Suppressor macrophage treated with lipopolysaccharide for 4 hours (primary cell): Measurements from ENCODE around the gene MYBBP1A.

Experiments
- DNase-seq: peaks from one replicate; pipeline ENCODE4 v3.0.0-alpha.2; 2020

The MYBBP1A gene

DNA sequence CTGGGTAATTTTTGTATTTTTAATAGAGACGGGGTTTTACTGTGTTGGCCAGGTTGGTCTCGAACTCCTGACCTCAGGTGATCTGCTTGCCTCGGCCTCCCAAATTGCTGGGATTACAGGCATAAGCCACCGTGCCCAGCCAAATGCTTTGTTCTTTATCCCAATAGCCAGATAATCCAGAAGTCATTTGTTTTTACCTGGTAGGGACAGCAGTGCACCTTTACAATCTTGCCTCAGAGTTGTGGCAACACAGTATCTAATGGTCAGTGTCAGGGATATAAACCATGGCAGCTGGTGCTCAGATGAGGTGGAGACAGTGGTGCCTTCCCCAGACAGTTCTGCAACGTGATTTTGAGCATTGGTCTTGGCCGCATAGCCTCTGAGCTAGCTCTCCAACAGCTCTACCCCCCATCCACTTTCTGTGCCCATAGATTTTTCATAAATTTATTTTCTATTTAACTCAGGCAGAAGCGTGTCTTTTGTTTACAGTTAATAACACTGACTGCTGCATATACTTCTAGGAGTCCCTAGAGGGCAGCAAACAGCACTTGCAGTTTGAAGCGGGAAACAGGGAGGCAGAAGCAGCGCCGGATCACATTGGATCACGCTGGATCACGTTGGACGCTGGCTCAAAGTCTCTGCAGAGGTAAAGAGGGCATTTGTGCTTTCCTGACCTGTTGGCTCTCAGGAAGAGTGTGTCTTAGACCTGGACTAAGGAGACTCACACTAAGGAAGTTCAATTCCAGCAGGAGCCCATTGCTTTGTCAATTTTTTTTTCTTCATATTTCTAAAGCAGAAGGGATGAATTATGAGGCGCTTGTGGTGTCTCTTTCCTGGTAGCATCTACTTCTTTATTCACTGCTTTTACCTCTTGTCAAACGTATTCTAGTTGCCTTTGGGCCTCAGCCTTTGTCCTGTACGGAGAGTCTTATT lies 10.3 kb upstream of the MYBBP1A start:
- DNase-seq, result peak; percentile 87

GRCh38 chr17:4562015-4562969 lies 7.1 kb upstream of the MYBBP1A start:
- no peak for DNase-seq

GRCh38 chr17:4560837-4561256 lies 5.7 kb upstream of the MYBBP1A start:
- DNase-seq, result no peak

GRCh38 chr17:4560421-4560820 lies 5.2 kb upstream of the MYBBP1A start, which contains the start of gene GGT6:
GGT6 (minus strand) TSS chr17:4560577; CDS start chr17:4560521, 56 bp downstream.
- DNase-seq, result no peak

DNA sequence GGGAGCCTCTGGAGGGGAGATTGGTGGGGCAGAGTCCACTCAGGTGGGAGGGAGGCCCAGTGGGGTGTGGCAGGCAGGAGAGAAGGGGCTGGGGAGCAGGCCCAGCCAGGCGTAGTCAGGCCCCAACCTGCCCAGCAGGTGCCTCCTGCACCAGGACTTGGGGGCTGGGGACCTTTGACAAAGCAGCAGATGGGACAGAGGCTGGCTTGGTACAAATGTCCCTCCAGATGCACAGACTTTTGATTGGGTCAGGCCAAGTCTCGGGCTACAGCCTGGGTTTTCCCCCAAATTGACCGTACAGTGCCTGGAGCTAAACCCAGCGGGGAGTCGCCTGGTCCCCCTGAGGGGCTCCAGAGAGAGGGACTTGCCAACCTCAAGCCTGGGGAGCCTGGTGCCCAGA lies 4.8 kb upstream of the MYBBP1A start:
- no peak for DNase-seq

DNA sequence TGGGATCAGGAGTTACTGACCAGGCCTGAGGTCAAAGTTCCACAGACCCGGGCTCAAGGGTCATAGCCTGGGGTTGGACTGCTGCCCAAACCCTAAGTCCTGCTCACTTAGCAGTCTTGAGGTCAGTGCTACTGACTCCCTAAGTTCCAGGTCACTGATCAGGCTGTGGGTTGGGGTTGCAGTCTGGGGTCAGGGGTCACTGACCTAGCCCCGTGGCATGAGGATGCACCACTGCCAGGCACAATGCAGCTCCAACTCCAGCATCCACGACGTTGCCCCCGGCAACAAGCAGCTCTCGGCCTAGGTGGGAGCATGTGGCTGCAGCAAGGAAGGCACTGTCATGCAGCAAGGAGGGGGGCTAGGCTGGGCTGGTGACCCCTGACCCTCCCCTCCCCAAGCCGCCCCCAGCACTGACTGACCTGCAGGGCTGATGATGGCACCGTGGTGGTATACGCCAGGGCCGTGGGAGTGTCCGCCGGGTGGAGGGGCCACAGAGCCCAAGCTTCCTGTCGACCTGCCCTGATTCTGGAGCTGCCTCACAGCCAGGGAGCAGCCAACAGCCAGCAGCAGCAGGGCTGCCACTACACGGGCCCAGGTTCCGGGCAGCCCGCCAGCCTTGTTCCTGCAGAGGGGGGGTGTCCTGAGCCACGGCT lies 4.1 kb upstream of the MYBBP1A start:
- no peak for DNase-seq

GRCh38 chr17:4558347-4558971 lies 3.3 kb upstream of the MYBBP1A start:
- DNase-seq, result no peak

GRCh38 chr17:4557626-4558346 lies 2.6 kb upstream of the MYBBP1A start:
- DNase-seq, result no peak

- no peak for DNase-seq
Measured at GRCh38 chr17:4556996-4557395, 1.8 kb upstream of the MYBBP1A start.

DNA sequence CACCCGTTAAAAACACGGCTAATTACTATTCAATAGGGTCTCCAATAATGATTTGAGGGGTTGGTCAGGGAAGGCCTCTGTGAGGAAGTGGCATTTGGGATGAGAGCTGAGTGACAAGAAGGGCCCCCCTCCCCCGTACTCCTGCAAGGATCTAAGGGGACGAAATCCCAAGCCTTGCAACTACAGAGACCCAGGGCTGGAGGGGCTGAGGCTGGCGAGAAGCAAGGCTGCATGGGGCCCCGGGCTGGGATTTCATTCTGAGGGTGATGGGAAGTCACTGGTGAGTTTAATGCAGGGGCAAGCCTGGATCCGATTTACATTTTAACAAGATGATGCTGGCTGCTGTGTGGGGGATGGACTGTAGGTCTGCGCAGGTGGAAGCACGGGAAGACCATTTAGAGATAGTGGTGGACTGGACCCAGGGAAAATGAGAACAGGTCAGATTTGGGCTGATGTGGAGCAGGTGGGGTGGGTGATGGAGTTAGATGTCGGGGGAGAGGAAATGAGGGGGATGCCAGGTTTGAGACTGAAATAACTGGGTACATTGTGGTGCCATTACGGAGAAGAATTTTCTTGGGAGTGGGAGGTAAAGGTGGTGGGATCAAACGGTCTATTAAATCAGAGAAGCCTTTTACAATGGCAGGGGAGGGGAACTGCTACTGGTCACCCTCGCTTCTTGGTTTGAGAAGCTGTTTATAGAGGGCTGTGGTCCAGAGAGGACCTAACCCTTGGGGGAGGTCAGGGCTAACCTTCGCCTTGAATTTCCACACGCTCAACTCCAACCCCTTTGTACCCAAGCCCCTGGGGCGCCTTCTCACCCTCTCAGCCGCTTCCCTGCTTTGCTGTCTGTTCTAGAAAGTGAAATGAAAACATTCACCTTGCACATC lies 932 bp upstream of the MYBBP1A start:
- no peak for DNase-seq

GRCh38 chr17:4554441-4554996 lies 665 bp downstream of the MYBBP1A start:
- no peak for DNase-seq

DNA sequence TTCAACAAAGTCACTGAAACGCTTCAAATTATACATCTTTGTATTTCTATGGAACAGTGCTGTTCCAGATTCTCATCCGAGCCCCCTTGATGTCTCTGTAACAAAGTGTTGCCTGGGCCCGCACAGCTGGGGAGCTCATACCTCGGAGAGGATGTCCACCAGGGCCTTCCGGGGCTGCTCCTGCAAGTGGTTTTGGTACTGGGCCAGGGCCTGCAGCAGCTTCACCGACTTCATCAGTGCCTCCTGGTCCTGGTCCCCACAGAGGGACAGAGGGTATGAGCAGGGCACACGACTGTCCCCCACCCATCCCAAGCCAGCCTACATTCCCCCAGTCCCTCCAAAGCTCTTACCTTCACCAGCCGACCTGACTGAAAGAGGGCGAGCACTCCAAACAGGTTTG lies 1.5 kb downstream of the MYBBP1A start:
- no peak for DNase-seq

DNA sequence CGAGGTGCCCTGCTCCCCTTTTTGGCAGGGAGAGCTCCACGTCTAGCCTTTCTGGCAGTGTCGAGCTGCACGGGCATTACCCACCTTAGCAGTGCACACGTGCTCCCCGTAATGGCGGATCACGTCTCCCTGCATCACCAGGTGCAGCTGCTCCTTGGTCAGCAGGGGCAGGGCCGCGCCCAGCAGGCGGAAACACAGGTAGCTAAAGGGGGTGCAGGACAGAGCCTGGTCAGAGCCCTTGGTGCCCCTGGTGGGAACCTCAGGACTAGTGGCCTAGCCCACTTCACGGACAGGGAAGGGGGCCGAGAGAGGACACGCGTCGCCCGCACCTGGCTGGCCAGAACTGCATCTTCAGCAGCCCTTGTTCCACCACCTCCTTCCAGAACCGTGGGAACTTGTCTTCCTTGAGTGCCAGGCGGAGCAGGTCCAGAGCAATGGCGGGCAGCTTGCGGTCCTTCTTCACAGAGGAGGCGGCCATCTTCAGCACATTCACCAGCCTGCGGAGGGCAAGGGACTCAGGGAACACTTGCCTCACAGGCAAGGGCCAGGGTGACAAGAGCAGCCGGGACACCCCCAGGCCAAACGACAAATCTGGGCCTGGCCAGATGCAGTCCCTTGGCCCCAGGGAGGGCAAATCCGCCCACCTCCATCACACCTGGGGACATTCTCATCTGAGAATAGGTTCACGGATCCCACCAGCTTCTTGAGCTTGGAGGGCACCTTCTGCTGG lies 3.2 kb downstream of the MYBBP1A start:
- no peak for DNase-seq

- DNase-seq, result no peak
Measured at GRCh38 chr17:4551141-4551540, 4.0 kb downstream of the MYBBP1A start.

DNA sequence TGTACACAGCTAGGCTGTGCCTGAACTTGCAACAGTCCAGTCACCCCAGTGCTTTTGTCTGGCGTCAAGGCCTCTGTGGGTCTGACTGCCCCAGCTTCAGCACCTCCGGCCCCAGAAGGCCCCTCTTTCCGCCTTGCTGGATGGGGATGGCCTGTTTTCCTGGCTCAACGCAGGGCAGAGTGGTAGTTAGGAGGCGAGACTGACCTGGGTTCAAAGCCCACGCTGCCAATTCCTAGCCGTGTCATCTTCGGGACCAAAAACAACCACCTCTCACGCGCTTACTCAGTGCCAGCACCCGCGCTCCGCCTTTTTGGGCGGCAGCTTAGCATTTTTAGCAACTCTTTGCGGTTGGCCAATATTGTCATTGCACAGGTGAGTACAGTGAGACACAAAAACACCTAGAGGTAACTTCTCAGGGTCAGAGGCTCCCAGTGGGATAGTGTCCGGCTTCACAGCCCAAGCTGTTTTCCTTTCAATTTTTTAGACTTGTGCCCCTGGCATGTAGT lies 4.6 kb downstream of the MYBBP1A start:
- DNase-seq, result no peak

GRCh38 chr17:4549781-4550533 lies 5.2 kb downstream of the MYBBP1A start:
- no peak for DNase-seq

DNA sequence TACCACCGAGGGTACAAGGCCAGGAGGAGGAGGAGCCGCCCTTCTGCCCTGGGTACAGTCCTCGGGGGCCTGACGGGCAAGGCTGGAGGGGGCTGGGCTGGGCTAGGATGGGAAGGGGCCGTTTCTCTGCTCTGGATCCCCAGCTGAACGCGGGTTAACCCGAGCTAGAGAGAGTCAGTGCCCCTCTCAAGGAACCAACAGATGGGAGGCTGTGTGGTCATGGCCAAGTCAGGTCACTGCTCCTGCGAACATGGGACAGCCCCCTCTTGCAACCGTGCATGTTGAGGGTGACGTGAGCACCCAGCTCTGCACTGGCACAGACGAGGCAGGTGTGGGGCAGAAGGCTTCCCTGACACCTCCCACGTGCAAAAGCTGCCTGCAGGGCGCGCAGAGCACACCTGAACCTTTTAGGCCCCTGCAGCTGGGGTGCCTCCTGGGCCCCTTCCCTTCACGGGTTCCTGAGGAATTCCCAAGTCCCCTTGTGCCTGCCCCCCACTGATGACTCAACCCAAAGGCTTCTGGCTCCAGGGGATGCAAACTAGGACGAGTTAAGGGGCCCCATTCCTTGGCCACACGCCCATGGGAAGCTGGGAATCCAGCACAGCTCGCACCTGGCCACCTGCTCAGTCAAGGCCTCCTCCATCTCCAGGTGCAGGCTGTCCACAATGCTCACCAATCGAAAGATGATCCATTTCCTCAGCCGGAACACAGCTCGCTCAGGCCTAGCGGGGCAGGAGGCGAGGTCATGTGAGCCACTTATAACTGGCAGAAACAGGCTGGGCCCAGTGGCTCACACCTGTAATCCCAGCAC lies 6.3 kb downstream of the MYBBP1A start:
- no peak for DNase-seq

GRCh38 chr17:4548061-4548461 lies 7.1 kb downstream of the MYBBP1A start:
- DNase-seq, result no peak
